DOHH2 (cell line): ENCODE results near the gene EPHA6.

ENCODE experiments used
- EZH2phosphoT487 ChIP-seq: fragments of 200-600 bp; sonication (generic); IDR thresholded peaks from 2 replicates; pipeline ENCODE4 v1.6.1; 2017; ENCODE audit warnings: borderline replicate concordance, mild to moderate bottlenecking, antibody characterized with exemption, low read length, moderate library complexity, mixed read lengths
- TF ChIP-seq, protein P1 (sequence below): fragments of 200-600 bp; sonication (generic); IDR thresholded peaks from one replicate; pipeline ENCODE4 v1.5.1; 2014; ENCODE audit warnings: antibody characterized with exemption, mild to moderate bottlenecking, low read depth, low read length; ENCODE audit not compliant: poor library complexity, severe bottlenecking

- TF ChIP-seq, protein P1, sequence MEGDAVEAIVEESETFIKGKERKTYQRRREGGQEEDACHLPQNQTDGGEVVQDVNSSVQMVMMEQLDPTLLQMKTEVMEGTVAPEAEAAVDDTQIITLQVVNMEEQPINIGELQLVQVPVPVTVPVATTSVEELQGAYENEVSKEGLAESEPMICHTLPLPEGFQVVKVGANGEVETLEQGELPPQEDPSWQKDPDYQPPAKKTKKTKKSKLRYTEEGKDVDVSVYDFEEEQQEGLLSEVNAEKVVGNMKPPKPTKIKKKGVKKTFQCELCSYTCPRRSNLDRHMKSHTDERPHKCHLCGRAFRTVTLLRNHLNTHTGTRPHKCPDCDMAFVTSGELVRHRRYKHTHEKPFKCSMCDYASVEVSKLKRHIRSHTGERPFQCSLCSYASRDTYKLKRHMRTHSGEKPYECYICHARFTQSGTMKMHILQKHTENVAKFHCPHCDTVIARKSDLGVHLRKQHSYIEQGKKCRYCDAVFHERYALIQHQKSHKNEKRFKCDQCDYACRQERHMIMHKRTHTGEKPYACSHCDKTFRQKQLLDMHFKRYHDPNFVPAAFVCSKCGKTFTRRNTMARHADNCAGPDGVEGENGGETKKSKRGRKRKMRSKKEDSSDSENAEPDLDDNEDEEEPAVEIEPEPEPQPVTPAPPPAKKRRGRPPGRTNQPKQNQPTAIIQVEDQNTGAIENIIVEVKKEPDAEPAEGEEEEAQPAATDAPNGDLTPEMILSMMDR, result no peak
- no peak for TF ChIP-seq EZH2phosphoT487
Measured at GRCh38 chr3:97201814-97202213, 387.4 kb downstream of the EPHA6 start.
